Measurements from ENCODE around the gene MAP3K6. TPM values are rescaled to one million over a fixed set of nuclear protein-coding genes. Genes with fewer than 3 reads are reported as not detected.

The MAP3K6 gene
- total and polyA plus RNA-seq, 2 of the 13 experiments (the other 11 are each of a cell fraction or from before 2014, with no cell fraction given) = 2.7 to 3.2 TPM

GRCh38 chr1:27321813-27322568, 44.8 kb downstream of the MAP3K6 start, which contains the start of gene TMEM222 (continued):
- TF ChIP-seq PATZ1 (CRISPR knock-in tag; IDR thresholded peaks at IDR 0.05) = peak; percentile 79
- TF ChIP-seq ZBTB46 (CRISPR knock-in tag; IDR thresholded peaks at IDR 0.05; ENCODE audit: borderline replicate concordance) = no peak
- TF ChIP-seq NFRKB (IDR thresholded peaks at IDR 0.05) = peak; percentile 51; the same call in 1 of the 2 replicates
- peak; percentile 93 for TF ChIP-seq ZNF501 (CRISPR knock-in tag; IDR thresholded peaks at IDR 0.05)
- TF ChIP-seq SAFB2 (CRISPR knock-in tag; IDR thresholded peaks at IDR 0.05; ENCODE audit: borderline replicate concordance, low read depth) = peak; percentile 95; the same call in 1 of the 2 replicates
- TF ChIP-seq ZNF460 (CRISPR knock-in tag; IDR thresholded peaks at IDR 0.05; ENCODE audit: borderline replicate concordance) = peak; percentile 41; the same call in 1 of the 2 replicates
- peak; percentile 91 for TF ChIP-seq ZFX (CRISPR knock-in tag; IDR thresholded peaks at IDR 0.05; ENCODE audit: low read depth)
- no peak for TF ChIP-seq MBNL3 (CRISPR knock-in tag; conservative IDR thresholded peaks at IDR 0.05)
- peak; percentile 79; the same call in 2 of the 3 replicates for TF ChIP-seq MXI1 (IDR thresholded peaks at IDR 0.05; ENCODE audit: borderline replicate concordance, low read depth, low read length)
- peak; percentile 70 for TF ChIP-seq ZBTB21 (CRISPR knock-in tag; IDR thresholded peaks at IDR 0.05)
- TF ChIP-seq IRF2 (CRISPR knock-in tag; IDR thresholded peaks at IDR 0.05) = peak; percentile 94
- peak; percentile 70; the same call in 1 of the 2 replicates for TF ChIP-seq SNAPC4 (CRISPR knock-in tag; IDR thresholded peaks at IDR 0.05)
- no peak; the same call in 1 of the 2 replicates for TF ChIP-seq MEIS1 (CRISPR knock-in tag; IDR thresholded peaks at IDR 0.05; ENCODE audit: borderline replicate concordance)
- TF ChIP-seq ZNF660 (CRISPR knock-in tag; IDR thresholded peaks at IDR 0.05; ENCODE audit: borderline replicate concordance, low read depth) = 0 out of 2 replicates have a peak, but pooled peaks have one; percentile 67
- peak; percentile 51; the same call in 1 of the 2 replicates for TF ChIP-seq ZNF567 (CRISPR knock-in tag; IDR thresholded peaks at IDR 0.05; ENCODE audit: borderline replicate concordance)
- TF ChIP-seq ZNF138 (CRISPR knock-in tag; IDR thresholded peaks at IDR 0.05; ENCODE audit: low read depth) = 0 out of 2 replicates have a peak, but pooled peaks have one; percentile 23
- TF ChIP-seq XRCC5 (optimal IDR thresholded peaks at IDR 0.05; ENCODE audit: low read length) = peak; percentile 98
